Measurements from ENCODE around the gene ASAP2.

DNA sequence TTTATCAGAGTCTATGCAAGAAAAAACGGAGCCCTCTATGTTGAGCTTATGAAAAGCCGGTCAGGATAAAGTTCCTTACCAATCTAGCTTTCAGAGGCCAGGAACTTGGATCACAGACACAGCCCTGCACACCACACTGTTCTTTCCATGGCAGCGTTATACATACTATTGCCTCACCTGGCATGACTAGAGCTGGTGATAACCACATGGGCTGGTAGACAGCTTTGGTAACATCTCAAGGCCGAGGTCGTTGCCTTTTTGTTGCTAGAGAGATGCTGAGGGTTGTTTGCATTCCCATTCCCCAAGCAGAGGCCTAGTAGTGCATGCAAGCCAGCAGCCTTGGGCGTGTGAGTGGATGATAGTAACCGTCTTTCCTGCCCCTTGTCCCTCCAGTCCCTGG, 138.7 kb downstream of the ASAP2 start:
- TF ChIP-seq, protein P1, sequence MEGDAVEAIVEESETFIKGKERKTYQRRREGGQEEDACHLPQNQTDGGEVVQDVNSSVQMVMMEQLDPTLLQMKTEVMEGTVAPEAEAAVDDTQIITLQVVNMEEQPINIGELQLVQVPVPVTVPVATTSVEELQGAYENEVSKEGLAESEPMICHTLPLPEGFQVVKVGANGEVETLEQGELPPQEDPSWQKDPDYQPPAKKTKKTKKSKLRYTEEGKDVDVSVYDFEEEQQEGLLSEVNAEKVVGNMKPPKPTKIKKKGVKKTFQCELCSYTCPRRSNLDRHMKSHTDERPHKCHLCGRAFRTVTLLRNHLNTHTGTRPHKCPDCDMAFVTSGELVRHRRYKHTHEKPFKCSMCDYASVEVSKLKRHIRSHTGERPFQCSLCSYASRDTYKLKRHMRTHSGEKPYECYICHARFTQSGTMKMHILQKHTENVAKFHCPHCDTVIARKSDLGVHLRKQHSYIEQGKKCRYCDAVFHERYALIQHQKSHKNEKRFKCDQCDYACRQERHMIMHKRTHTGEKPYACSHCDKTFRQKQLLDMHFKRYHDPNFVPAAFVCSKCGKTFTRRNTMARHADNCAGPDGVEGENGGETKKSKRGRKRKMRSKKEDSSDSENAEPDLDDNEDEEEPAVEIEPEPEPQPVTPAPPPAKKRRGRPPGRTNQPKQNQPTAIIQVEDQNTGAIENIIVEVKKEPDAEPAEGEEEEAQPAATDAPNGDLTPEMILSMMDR (IDR thresholded peaks at IDR 0.05) = no peak
- TF ChIP-seq POLR2A (IDR thresholded peaks at IDR 0.05) = no peak
